RWPE2 (cell line): ENCODE results near the gene IMPDH1.

Experiments used
- ATAC-seq: fragments of 200-7000 bp; cut with Tn5 transposase; 3 replicates; pipeline ENCODE4 v1.9.1; 2021; ENCODE audit warnings: low read depth
- DNase-seq: peaks from one replicate; pipeline ENCODE4 v3.0.0-alpha.2; 2020; ENCODE audit warnings: low spot score
- H3K27ac ChIP-seq: fragments of 450-650 bp; 2 replicates; pipeline ENCODE4 v1.5.1; 2017; ENCODE audit warnings: mild to moderate bottlenecking; ENCODE audit not compliant: poor library complexity, severe bottlenecking
- H3K27me3 ChIP-seq: fragments of 250-450 bp; sonication (Bioruptor Pico); 2 replicates; pipeline ENCODE4 v1.5.1; 2021; ENCODE audit warnings: mild to moderate bottlenecking, moderate library complexity; ENCODE audit not compliant: insufficient read depth, poor library complexity, severe bottlenecking
- H3K36me3 ChIP-seq: fragments of 250-450 bp; sonication (Bioruptor Pico); 2 replicates; pipeline ENCODE4 v1.5.1; 2020; ENCODE audit warnings: low read depth, mild to moderate bottlenecking, moderate library complexity
- H3K4me1 ChIP-seq: fragments of 250-450 bp; sonication (Bioruptor Pico); 2 replicates; pipeline ENCODE4 v1.5.1; 2021; ENCODE audit warnings: mild to moderate bottlenecking, moderate library complexity; ENCODE audit not compliant: insufficient read depth, poor library complexity, severe bottlenecking
- H3K4me3 ChIP-seq: fragments of 250-450 bp; sonication (Bioruptor Pico); 2 replicates; pipeline ENCODE4 v1.5.1; 2021; ENCODE audit warnings: mild to moderate bottlenecking, moderate library complexity; ENCODE audit not compliant: severe bottlenecking
- H3K9me3 ChIP-seq: fragments of 250-450 bp; sonication (Bioruptor Pico); 2 replicates; pipeline ENCODE4 v1.5.1; 2021; ENCODE audit warnings: mild to moderate bottlenecking, moderate library complexity; ENCODE audit not compliant: severe bottlenecking
- CTCF ChIP-seq: fragments of 450-650 bp; IDR thresholded peaks from one replicate; pipeline ENCODE4 v1.5.1; 2017; ENCODE audit warnings: mild to moderate bottlenecking, moderate library complexity; ENCODE audit not compliant: poor library complexity, severe bottlenecking

The IMPDH1 gene

DNA sequence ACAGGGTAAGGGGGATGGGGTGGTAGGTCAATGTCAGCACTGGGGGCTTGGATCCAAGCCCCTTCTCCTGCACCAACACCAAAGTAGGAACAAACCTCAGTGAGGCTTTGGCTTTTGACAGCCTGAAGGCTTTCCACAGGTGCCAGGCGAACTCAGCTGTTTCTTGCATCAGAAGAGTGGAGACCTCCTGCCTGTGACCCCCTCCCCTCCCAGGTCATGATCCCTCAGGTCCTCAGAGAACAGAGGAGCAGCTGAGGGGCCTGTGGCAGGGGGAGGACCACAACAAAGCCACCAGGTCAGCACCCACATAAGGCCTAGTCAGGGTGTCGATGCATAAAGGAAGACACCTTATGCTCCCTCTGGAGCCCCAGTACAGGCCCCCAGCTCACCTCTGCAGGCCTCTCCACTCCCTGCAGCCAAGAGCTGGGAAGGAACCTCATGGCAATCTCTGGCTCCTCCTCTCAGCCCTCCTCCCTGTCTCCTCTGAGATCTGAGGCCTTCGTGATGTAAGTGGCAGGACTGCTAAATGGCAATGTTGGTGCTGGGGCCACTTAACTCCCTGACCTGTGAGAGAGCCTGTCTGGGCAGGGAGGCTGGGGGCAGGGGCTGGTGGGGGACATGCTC is 29.2 kb downstream of the IMPDH1 start:
- 0 out of 3 replicates have a peak, but pooled peaks have one; percentile 6 for ATAC-seq

GRCh38 chr7:128379900-128380479 is 29.8 kb downstream of the IMPDH1 start:
- ATAC-seq (no peak), DNase-seq (no peak)
- H3K9me3 ChIP-seq, result no peaks in the 10 kb centered on the region
- peaks cover 6% of the 10 kb centered on the region for H3K4me1 ChIP-seq
- TF ChIP-seq CTCF, result no peak
- H3K27me3 ChIP-seq, result no peaks in the 10 kb centered on the region
- no peaks in the 10 kb centered on the region for H3K36me3 ChIP-seq
- no peak overlapping the region for H3K4me3 ChIP-seq
- H3K27ac ChIP-seq, result no peak overlapping the region

More for the DNA sequence above, 29.2 kb downstream of the IMPDH1 start:
- TF ChIP-seq CTCF, result no peak
- DNase-seq, result no peak
- Histone ChIP-seq H3K4me1 (peaks cover 6% of the 10 kb centered on the region), H3K9me3 (no peaks in the 10 kb centered on the region), H3K27me3 (no peaks in the 10 kb centered on the region), H3K36me3 (no peaks in the 10 kb centered on the region), H3K27ac (no peak overlapping the region), H3K4me3 (no peak overlapping the region)

GRCh38 chr7:128378637-128379036 is 31.1 kb downstream of the IMPDH1 start:
- H3K4me1 ChIP-seq, result peaks cover 6% of the 10 kb centered on the region
- DNase-seq, result no peak
- no peak for ATAC-seq
- H3K36me3 ChIP-seq, result no peaks in the 10 kb centered on the region
- H3K27me3 ChIP-seq, result no peaks in the 10 kb centered on the region
- no peaks in the 10 kb centered on the region for H3K9me3 ChIP-seq
- H3K27ac ChIP-seq, result no peak overlapping the region
- TF ChIP-seq CTCF, result no peak
- no peak overlapping the region for H3K4me3 ChIP-seq

DNA sequence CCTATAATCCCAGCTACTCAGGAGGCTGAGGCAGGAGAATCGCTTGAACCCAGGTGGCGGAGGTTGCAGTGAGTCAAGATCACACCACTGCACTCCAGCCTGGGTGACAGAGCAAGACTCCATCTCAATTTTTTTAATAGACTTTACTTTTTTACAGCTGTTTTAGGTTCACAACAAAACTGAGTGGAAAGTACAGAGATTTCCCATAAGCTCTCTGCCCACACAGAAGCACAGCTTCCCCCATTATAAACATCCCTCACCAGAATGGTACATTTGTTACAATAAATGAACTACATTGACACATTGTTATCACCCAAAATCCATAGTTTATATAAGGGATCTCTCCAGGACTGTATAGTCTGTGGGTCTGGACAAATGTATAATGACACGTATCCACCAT is 33.7 kb downstream of the IMPDH1 start:
- ATAC-seq (no peak), DNase-seq (no peak)
- Histone ChIP-seq H3K9me3 (no peaks in the 10 kb centered on the region), H3K27me3 (no peaks in the 10 kb centered on the region), H3K4me3 (no peak overlapping the region), H3K27ac (no peak overlapping the region), H3K4me1 (peaks cover under 1% of the 10 kb centered on the region), H3K36me3 (no peaks in the 10 kb centered on the region)
- no peak for TF ChIP-seq CTCF

DNA sequence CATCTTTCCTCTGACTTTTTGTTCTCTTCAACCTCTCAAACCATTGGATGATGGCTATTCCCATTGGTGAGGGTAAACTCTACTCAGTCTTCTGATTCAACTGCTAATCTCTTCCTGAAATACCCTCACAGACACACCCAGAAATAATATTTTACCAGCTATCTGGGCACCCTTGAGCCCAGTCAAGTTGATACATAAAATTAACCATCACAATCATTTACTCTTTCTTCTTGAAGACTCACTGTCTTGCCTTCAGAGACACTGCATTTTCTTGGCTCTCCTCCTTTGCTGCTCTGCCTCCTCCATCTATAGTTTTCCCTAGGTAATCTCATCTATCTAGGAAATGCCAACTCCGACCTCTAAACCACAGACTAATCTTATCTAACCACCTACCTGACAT is 35.7 kb downstream of the IMPDH1 start:
- DNase-seq (no peak), ATAC-seq (no peak)
- Histone ChIP-seq H3K27ac (no peak overlapping the region), H3K36me3 (no peaks in the 10 kb centered on the region), H3K4me3 (no peak overlapping the region), H3K9me3 (no peaks in the 10 kb centered on the region), H3K27me3 (no peaks in the 10 kb centered on the region), H3K4me1 (no peaks in the 10 kb centered on the region)
- no peak for TF ChIP-seq CTCF
